Body of pancreas (tissue), 4 donors: Measurements from ENCODE around the gene COBL.

Experiments used
- CTCF ChIP-seq, 7 experiments: fragments of 450-650 bp in 4 of 7; fragments of 200-600 bp in 3 of 7; sonication (generic) in 3 of 7; IDR thresholded peaks; one replicate each; pipeline ENCODE4 v1.5.1; 2016 to 2019; ENCODE audit warnings: antibody characterized with exemption in 7 of 7
- POLR2A ChIP-seq, 3 donors: fragments of 450-650 bp; IDR thresholded peaks; one replicate each; pipeline ENCODE4 v1.6.1; 2016; ENCODE audit warnings: antibody characterized with exemption in 3 of 3, mild to moderate bottlenecking in 2 of 3

GRCh38 chr7:51031216-51031615, 285.4 kb downstream of the COBL start:
- TF ChIP-seq CTCF (IDR thresholded peaks at IDR 0.05) (no peak), POLR2A (IDR thresholded peaks at IDR 0.05) (no peak)
